Activated CD4-positive, alpha-beta T cell treated with anti-CD3 and anti-CD28 coated beads for 36 hours (primary cell): Measurements from ENCODE around the gene GATB. TPM values are rescaled to one million over a fixed set of nuclear protein-coding genes. Genes with fewer than 3 reads are reported as not detected.

Experiments
- ATAC-seq: fragments of 200-7000 bp; cut with Tn5 transposase; one replicate; pipeline ENCODE4 v1.10.0; 2021; ENCODE audit warnings: mild to moderate bottlenecking, moderate library complexity
- CTCF ChIA-PET: fragments of 350-600 bp; sonication (Branson Sonifier 250); formaldehyde crosslinking; loops from one replicate; lab custom pipeline; 2021; ENCODE audit warnings: antibody characterized with exemption; lab: Charles Lee
- POLR2A ChIA-PET: fragments of 350-600 bp; sonication (Branson Sonifier 250); formaldehyde crosslinking; loops from one replicate; lab custom pipeline; 2021; ENCODE audit warnings: antibody characterized with exemption, inconsistent platforms; lab: Charles Lee
- DNase-seq: peaks from one replicate; pipeline ENCODE4 v3.0.0-alpha.2; 2020
- H3K27ac Mint-ChIP-seq: one replicate; pipeline ENCODE4 v1.8.0; 2021; ENCODE audit warnings: mixed read lengths
- H3K27me3 Mint-ChIP-seq: one replicate; pipeline ENCODE4 v1.8.0; 2021; ENCODE audit warnings: mixed read lengths
- H3K36me3 Mint-ChIP-seq: one replicate; pipeline ENCODE4 v1.8.0; 2021; ENCODE audit warnings: low read depth, mixed read lengths
- H3K4me1 Mint-ChIP-seq: one replicate; pipeline ENCODE4 v1.8.0; 2021; ENCODE audit warnings: mixed read lengths
- H3K4me3 Mint-ChIP-seq: one replicate; pipeline ENCODE4 v1.8.0; 2021; ENCODE audit warnings: mild to moderate bottlenecking, moderate library complexity, mixed read lengths
- H3K9me3 Mint-ChIP-seq: one replicate; pipeline ENCODE4 v1.8.0; 2021; ENCODE audit warnings: low read depth, mixed read lengths
- intact Hi-C, 2 experiments: fragments of 100-400 bp; cut with DNase I in 1 of 2; cut with micrococcal nuclease in 1 of 2; formaldehyde crosslinking; loops; one replicate each; pipeline versions ENCODE4 v1.14.2 to v1.15.1; 2022 to 2024; cut with DNase I, micrococcal nuclease
- total RNA-seq, 2 experiments: library from RNA; stranded (reverse); gene quantifications; one replicate each; pipeline ENCODE4 v1.2.3, GENCODE V29; 2021

Gene GATB
- total RNA-seq, 2 experiments from 2014 or later = 21.2 to 25.6 TPM

- ATAC-seq (no peak), DNase-seq (no peak)
- Mint-ChIP-seq H3K9me3 (no peaks in the 10 kb centered on the region), H3K27ac (no peak overlapping the region), H3K27me3 (no peaks in the 10 kb centered on the region), H3K4me3 (no peak overlapping the region), H3K36me3 (peaks cover 2% of the 10 kb centered on the region), H3K4me1 (no peaks in the 10 kb centered on the region)
- intact Hi-C loops = no loop called here
- ChIA-PET POLR2A (no interaction called here), CTCF (no interaction called here)
Observed at GRCh38 chr4:151715881-151716280, 44.9 kb downstream of the GATB start.

GRCh38 chr4:151712777-151713176 is 48.0 kb downstream of the GATB start:
- intact Hi-C loops = no loop called here
- DNase-seq (no peak), ATAC-seq (no peak)
- Mint-ChIP-seq H3K4me3 (no peak overlapping the region), H3K27ac (no peak overlapping the region), H3K4me1 (no peaks in the 10 kb centered on the region), H3K9me3 (no peaks in the 10 kb centered on the region), H3K36me3 (peaks cover 3% of the 10 kb centered on the region), H3K27me3 (no peaks in the 10 kb centered on the region)
- POLR2A ChIA-PET = no interaction called here
- CTCF ChIA-PET = no interaction called here

GRCh38 chr4:151711646-151712045 is 49.2 kb downstream of the GATB start:
- DNase-seq (no peak), ATAC-seq (no peak)
- no peaks in the 10 kb centered on the region for H3K4me1 Mint-ChIP-seq
- ChIA-PET CTCF (interaction anchor here (0.7 kb wide), 1 partner anchor 929 kb away, joined by 3 read pairs; no protein-coding TSS in a partner anchor), POLR2A (no interaction called here)
- peaks cover 6% of the 10 kb centered on the region for H3K36me3 Mint-ChIP-seq
- H3K9me3 Mint-ChIP-seq = no peaks in the 10 kb centered on the region
- intact Hi-C loops = no loop called here
- H3K27me3 Mint-ChIP-seq = no peaks in the 10 kb centered on the region
- H3K4me3 Mint-ChIP-seq = no peak overlapping the region
- no peak overlapping the region for H3K27ac Mint-ChIP-seq

GRCh38 chr4:151709587-151709986 is 51.2 kb downstream of the GATB start:
- H3K36me3 Mint-ChIP-seq = peaks cover 14% of the 10 kb centered on the region
- ChIA-PET POLR2A (no interaction called here), CTCF (no interaction called here)
- H3K9me3 Mint-ChIP-seq = no peaks in the 10 kb centered on the region
- no peaks in the 10 kb centered on the region for H3K4me1 Mint-ChIP-seq
- H3K27me3 Mint-ChIP-seq = no peaks in the 10 kb centered on the region
- H3K4me3 Mint-ChIP-seq = no peak overlapping the region
- no peak overlapping the region for H3K27ac Mint-ChIP-seq
- intact Hi-C loops = no loop called here
- ATAC-seq (no peak), DNase-seq (no peak)

- no peaks in the 10 kb centered on the region for H3K27me3 Mint-ChIP-seq
- DNase-seq (no peak), ATAC-seq (no peak)
- H3K27ac Mint-ChIP-seq = no peak overlapping the region
- peaks cover 14% of the 10 kb centered on the region for H3K36me3 Mint-ChIP-seq
- no peaks in the 10 kb centered on the region for H3K4me1 Mint-ChIP-seq
- intact Hi-C loops = no loop called here
- H3K4me3 Mint-ChIP-seq = no peak overlapping the region
- no peaks in the 10 kb centered on the region for H3K9me3 Mint-ChIP-seq
- ChIA-PET POLR2A (no interaction called here), CTCF (no interaction called here)
Observed at GRCh38 chr4:151709071-151709470, 51.7 kb downstream of the GATB start.

GRCh38 chr4:151708100-151708499 is 52.7 kb downstream of the GATB start:
- DNase-seq (no peak), ATAC-seq (no peak)
- Mint-ChIP-seq H3K4me3 (no peak overlapping the region), H3K27ac (no peak overlapping the region), H3K36me3 (peaks cover 22% of the 10 kb centered on the region), H3K27me3 (no peaks in the 10 kb centered on the region), H3K9me3 (no peaks in the 10 kb centered on the region), H3K4me1 (peaks cover 3% of the 10 kb centered on the region)
- POLR2A ChIA-PET = no interaction called here
- CTCF ChIA-PET = interaction anchor here (0.6 kb wide), 1 partner anchor 16 kb away, joined by 3 read pairs; no protein-coding TSS in a partner anchor
- intact Hi-C loops = no loop called here

GRCh38 chr4:151703401-151703800 is 57.4 kb downstream of the GATB start:
- peak overlapping the region; percentile 57 for H3K27ac Mint-ChIP-seq
- DNase-seq (no peak), ATAC-seq (peak; percentile 43)
- H3K9me3 Mint-ChIP-seq = no peaks in the 10 kb centered on the region
- ChIA-PET CTCF (no interaction called here), POLR2A (no interaction called here)
- intact Hi-C loops = no loop called here
- H3K36me3 Mint-ChIP-seq = peaks cover 58% of the 10 kb centered on the region
- no peak overlapping the region for H3K4me3 Mint-ChIP-seq
- H3K4me1 Mint-ChIP-seq = peaks cover 23% of the 10 kb centered on the region
- H3K27me3 Mint-ChIP-seq = no peaks in the 10 kb centered on the region

- ATAC-seq (no peak), DNase-seq (no peak)
- peaks cover 24% of the 10 kb centered on the region for H3K4me1 Mint-ChIP-seq
- POLR2A ChIA-PET = no interaction called here
- no peak overlapping the region for H3K4me3 Mint-ChIP-seq
- no peak overlapping the region for H3K27ac Mint-ChIP-seq
- no peaks in the 10 kb centered on the region for H3K9me3 Mint-ChIP-seq
- CTCF ChIA-PET = no interaction called here
- intact Hi-C loops = no loop called here
- H3K36me3 Mint-ChIP-seq = peaks cover 60% of the 10 kb centered on the region
- no peaks in the 10 kb centered on the region for H3K27me3 Mint-ChIP-seq
Observed at GRCh38 chr4:151702256-151702655, 58.6 kb downstream of the GATB start.

GRCh38 chr4:151700566-151701316 is 60.1 kb downstream of the GATB start:
- Mint-ChIP-seq H3K4me1 (peaks cover 24% of the 10 kb centered on the region), H3K36me3 (peaks cover 67% of the 10 kb centered on the region), H3K27me3 (no peaks in the 10 kb centered on the region), H3K27ac (peak overlapping the region; percentile 77), H3K9me3 (no peaks in the 10 kb centered on the region), H3K4me3 (no peak overlapping the region)
- intact Hi-C loops = no loop called here
- ChIA-PET POLR2A (interaction anchor here (0.9 kb wide), 1 partner anchor 8 kb away, joined by 3 read pairs; no protein-coding TSS in a partner anchor), CTCF (no interaction called here)
- DNase-seq (peak; percentile 70), ATAC-seq (peak; percentile 82)

- Mint-ChIP-seq H3K4me3 (no peak overlapping the region), H3K27me3 (no peaks in the 10 kb centered on the region), H3K27ac (no peak overlapping the region), H3K36me3 (peaks cover 56% of the 10 kb centered on the region), H3K9me3 (no peaks in the 10 kb centered on the region), H3K4me1 (peaks cover 22% of the 10 kb centered on the region)
- POLR2A ChIA-PET = no interaction called here
- CTCF ChIA-PET = no interaction called here
- intact Hi-C loops = no loop called here
- no peak for ATAC-seq
- no peak for DNase-seq
Observed at GRCh38 chr4:151698213-151698612, 62.6 kb downstream of the GATB start.

GRCh38 chr4:151694961-151695720 is 65.7 kb downstream of the GATB start:
- intact Hi-C loops = no loop called here
- Mint-ChIP-seq H3K9me3 (no peaks in the 10 kb centered on the region), H3K36me3 (peaks cover 30% of the 10 kb centered on the region), H3K4me1 (peaks cover 11% of the 10 kb centered on the region), H3K4me3 (no peak overlapping the region), H3K27ac (no peak overlapping the region), H3K27me3 (no peaks in the 10 kb centered on the region)
- no peak for DNase-seq
- ChIA-PET CTCF (no interaction called here), POLR2A (no interaction called here)
- no peak for ATAC-seq
